Activated CD4-positive, alpha-beta memory T cell treated with anti-CD3 and anti-CD28 coated beads for 36 hours (primary cell): ENCODE data around the gene FMN1. TPM values are rescaled to one million over a fixed set of nuclear protein-coding genes. Genes with fewer than 3 reads are reported as not detected.

ENCODE experiments used
- CTCF ChIA-PET: fragments of 350-600 bp; sonication (Branson Sonifier 250); formaldehyde crosslinking; loops from one replicate; lab custom pipeline; 2021; ENCODE audit warnings: antibody characterized with exemption, inconsistent platforms; lab: Charles Lee
- POLR2A ChIA-PET: fragments of 350-600 bp; sonication (Branson Sonifier 250); formaldehyde crosslinking; loops from one replicate; lab custom pipeline; 2021; ENCODE audit warnings: antibody characterized with exemption; lab: Charles Lee
- DNase-seq: peaks from one replicate; pipeline ENCODE4 v3.0.0-alpha.2; 2020
- H3K27ac Mint-ChIP-seq: one replicate; pipeline ENCODE4 v1.8.0; 2021; ENCODE audit warnings: mixed read lengths
- H3K27me3 Mint-ChIP-seq: one replicate; pipeline ENCODE4 v1.8.0; 2021; ENCODE audit warnings: mixed read lengths
- H3K36me3 Mint-ChIP-seq: one replicate; pipeline ENCODE4 v1.8.0; 2021; ENCODE audit warnings: mixed read lengths
- H3K4me1 Mint-ChIP-seq: one replicate; pipeline ENCODE4 v1.8.0; 2021; ENCODE audit warnings: low read depth, mixed read lengths
- H3K4me3 Mint-ChIP-seq: one replicate; pipeline ENCODE4 v1.8.0; 2021; ENCODE audit warnings: mild to moderate bottlenecking, mixed read lengths
- H3K9me3 Mint-ChIP-seq: one replicate; pipeline ENCODE4 v1.8.0; 2021; ENCODE audit warnings: mixed read lengths
- intact Hi-C: fragments of 100-400 bp; cut with micrococcal nuclease; formaldehyde crosslinking; loops from one replicate; pipeline ENCODE4 v1.15.1; 2023
- total RNA-seq, 2 experiments: library from RNA; stranded (reverse); gene quantifications; one replicate each; pipeline ENCODE4 v1.2.3, GENCODE V29; 2021

The FMN1 gene
- total RNA-seq, 2 experiments from 2014 or later = 0.05 TPM; not detected in 1

DNA sequence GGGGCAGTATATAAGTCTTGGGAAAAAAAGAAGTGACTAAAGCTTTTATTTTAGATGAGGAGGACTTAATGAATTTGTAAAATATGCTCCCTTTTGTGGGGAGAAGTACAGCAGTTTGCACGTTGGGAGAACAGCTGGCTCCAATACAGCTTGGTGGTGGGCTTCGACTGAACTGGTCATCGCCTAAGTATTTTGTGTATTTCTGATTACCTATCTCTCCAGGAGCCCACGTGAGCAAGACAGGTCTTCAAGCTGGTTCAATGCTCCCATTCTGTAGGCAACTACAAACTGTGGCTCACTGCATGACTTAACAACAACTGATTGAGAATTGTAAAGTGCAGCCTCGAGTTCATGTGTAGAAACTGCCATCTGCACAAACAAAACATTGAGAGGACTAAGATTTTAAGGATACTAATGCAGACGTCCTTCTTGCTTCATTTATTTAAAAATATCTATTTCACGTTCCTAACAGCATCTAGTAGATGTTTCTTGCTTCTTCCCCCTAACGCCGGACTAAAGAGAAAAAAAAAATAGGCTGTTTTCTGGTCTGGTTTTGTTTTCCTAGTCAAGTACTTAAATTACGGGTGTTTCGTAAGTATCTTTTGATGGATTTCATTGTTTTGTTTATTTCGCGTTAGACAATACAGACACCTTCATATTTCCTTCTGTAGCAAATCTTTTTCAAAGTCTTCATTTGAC, 478.1 kb downstream of the FMN1 start:
- ChIA-PET POLR2A (no interaction called here), CTCF (interaction anchor here (0.8 kb wide), 1 partner anchor 55 kb away, joined by 3 read pairs; no protein-coding TSS in a partner anchor)
- intact Hi-C loops = no loop called here
- Mint-ChIP-seq H3K27ac (no peak overlapping the region), H3K4me1 (peaks cover 21% of the 10 kb centered on the region), H3K27me3 (peaks cover 65% of the 10 kb centered on the region), H3K9me3 (no peaks in the 10 kb centered on the region), H3K36me3 (no peaks in the 10 kb centered on the region), H3K4me3 (no peak overlapping the region)
- no peak for DNase-seq

Other genes starting within 250 kb of the FMN1 start
- not detected for gene RYR3, start 116.3 kb upstream of the FMN1 start, total RNA-seq